GM03348 (cell line): ENCODE results near the gene NEFH.
"Not testable (repeated sequence)": the region's sequence is repeated elsewhere in the genome, so short reads cannot be mapped to it uniquely, and the experiment has no call there.

Source experiments
- DNase-seq: peaks from one replicate; pipeline ENCODE4 v3.0.0; 2012; ENCODE audit warnings: low spot score

NEFH gene

GRCh38 chr22:29461263-29461662 is 18.8 kb upstream of the NEFH start:
- DNase-seq = no peak

GRCh38 chr22:29463629-29464028 is 16.4 kb upstream of the NEFH start:
- DNase-seq = no peak

- DNase-seq = no peak
Observed at GRCh38 chr22:29464581-29464980, 15.4 kb upstream of the NEFH start.

- DNase-seq = no peak
Observed at GRCh38 chr22:29469755-29470154, 10.3 kb upstream of the NEFH start.

GRCh38 chr22:29470159-29470855 is 9.7 kb upstream of the NEFH start:
- peak; percentile 86 for DNase-seq

- no peak for DNase-seq
Observed at GRCh38 chr22:29473001-29473400, 7.0 kb upstream of the NEFH start.

- no peak for DNase-seq
Observed at GRCh38 chr22:29475550-29475949, 4.5 kb upstream of the NEFH start.

- DNase-seq = no peak
Observed at GRCh38 chr22:29476116-29476515, 3.9 kb upstream of the NEFH start.

- DNase-seq = no peak
Observed at GRCh38 chr22:29477723-29478318, 2.2 kb upstream of the NEFH start.

GRCh38 chr22:29478326-29479276 is 1.4 kb upstream of the NEFH start:
- peak; percentile 55 for DNase-seq

- no peak for DNase-seq
Observed at GRCh38 chr22:29480262-29480511, 169 bp downstream of the NEFH start.

GRCh38 chr22:29480512-29481264 is 670 bp downstream of the NEFH start:
- DNase-seq = peak; percentile 40

- DNase-seq = no peak
Observed at GRCh38 chr22:29481265-29482000, 1.4 kb downstream of the NEFH start.

GRCh38 chr22:29482253-29482652 is 2.2 kb downstream of the NEFH start:
- DNase-seq = no peak

- DNase-seq = no peak
Observed at GRCh38 chr22:29482726-29483125, 2.7 kb downstream of the NEFH start.

- no peak for DNase-seq
Observed at GRCh38 chr22:29483254-29483653, 3.2 kb downstream of the NEFH start.

GRCh38 chr22:29484642-29485041 is 4.6 kb downstream of the NEFH start:
- no peak for DNase-seq

- no peak for DNase-seq
Observed at GRCh38 chr22:29485448-29485847, 5.4 kb downstream of the NEFH start.

- DNase-seq = no peak
Observed at GRCh38 chr22:29487426-29487986, 7.5 kb downstream of the NEFH start.

GRCh38 chr22:29489127-29489780 is 9.2 kb downstream of the NEFH start:
- not testable (repeated sequence) for DNase-seq

- DNase-seq = no peak
Observed at GRCh38 chr22:29491012-29491411, 11.0 kb downstream of the NEFH start.
